ENCODE results near the gene PI4K2A.
"Not testable (repeated sequence)": the region's sequence is repeated elsewhere in the genome, so short reads cannot be mapped to it uniquely, and the experiment has no call there.

The PI4K2A gene

GRCh38 chr10:97676770-97677581, 36.5 kb downstream of the PI4K2A start:
- DNase-seq, result peak; percentile 48

DNA sequence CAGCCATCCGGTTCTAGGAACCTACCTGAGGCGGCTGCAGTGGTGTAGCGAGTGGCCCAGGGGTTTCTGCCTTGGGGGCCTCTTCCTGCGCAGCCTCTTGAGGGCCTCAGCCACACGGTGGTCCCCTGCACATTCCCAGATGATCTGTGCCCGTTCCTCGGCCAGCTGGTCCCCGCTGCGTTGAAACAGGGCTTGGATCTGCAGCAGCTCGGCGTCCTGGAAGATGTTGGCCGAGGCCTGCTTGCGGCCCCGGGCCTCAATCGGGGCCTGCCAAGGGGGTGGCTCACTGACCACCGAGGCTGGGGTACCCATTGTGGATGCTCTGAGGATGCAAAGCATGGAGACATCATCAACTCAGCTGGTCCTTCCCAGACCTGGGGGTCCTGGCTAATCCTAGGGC, 39.1 kb downstream of the PI4K2A start:
- DNase-seq, result no peak

GRCh38 chr10:97682042-97682441, 41.6 kb downstream of the PI4K2A start:
- no peak for DNase-seq

- DNase-seq, result no peak
Measured at GRCh38 chr10:97683556-97684367, 43.3 kb downstream of the PI4K2A start.

DNA sequence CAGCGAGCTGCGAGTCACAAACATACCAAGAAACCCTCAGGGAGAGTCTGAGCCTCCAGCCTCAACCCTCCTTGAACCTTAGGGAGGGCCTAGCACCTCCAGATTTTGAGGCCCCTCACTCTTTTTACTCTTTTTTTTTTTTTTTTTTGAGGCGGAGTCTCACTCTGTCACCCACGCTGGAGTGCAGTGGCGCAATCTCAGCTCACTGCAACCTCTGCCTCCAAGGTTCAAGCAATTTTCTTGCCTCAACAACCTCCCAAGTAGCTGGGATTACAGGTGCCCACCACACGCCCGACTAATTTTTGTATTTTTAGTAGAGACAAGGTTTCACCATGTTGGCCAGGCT, 43.9 kb downstream of the PI4K2A start:
- not testable (repeated sequence) for DNase-seq

DNA sequence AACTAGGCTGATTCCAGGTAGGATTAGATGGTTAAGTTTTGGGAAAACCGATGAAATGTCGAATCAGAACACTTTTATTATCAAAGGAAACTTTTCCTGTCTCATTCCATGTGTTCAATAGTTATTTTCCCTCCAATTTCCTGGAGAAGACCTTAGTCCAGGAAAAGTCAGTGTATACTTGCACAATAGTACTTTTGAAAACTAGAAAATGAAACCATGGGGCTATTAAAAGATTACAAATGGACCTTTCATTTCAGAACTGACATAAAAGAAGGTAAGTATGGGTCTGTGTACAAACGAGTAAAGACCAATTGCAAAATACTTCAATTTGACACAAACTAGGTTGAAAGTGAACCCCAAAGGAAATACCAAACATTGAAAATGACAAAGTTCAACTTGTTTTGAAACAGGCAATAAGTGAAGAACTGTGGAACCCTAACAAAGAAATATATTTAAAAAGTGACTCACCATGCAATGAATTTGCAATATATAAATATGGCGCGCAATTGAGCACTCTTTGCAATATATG, 44.5 kb downstream of the PI4K2A start:
- DNase-seq, result no peak

DNA sequence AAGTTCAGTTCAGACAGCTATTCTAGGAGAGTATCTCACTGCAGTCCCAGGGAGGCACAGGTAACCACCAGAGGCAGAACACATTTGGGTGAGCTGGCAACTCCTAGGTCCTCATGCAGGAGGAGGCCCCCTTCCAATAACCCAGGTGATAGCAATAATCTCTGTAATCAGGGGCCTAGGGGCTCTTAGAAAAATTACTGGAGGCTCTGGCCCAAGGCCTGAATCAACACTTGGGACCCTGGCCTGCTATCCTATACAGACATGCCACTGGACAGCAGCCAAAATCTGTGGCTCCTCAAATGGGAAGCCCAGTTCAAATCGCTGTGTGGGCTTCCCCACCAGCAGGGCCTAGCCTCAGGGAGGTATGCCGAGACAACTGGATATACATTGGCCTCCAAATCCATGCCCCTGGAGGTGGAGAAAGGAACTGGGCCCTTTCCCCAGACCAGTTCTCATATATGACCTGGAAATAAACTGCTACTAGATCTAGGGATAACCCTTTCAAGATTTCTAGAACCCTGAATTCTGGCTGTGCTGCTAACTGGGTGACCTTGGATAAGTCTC, 45.0 kb downstream of the PI4K2A start:
- DNase-seq, result no peak

DNA sequence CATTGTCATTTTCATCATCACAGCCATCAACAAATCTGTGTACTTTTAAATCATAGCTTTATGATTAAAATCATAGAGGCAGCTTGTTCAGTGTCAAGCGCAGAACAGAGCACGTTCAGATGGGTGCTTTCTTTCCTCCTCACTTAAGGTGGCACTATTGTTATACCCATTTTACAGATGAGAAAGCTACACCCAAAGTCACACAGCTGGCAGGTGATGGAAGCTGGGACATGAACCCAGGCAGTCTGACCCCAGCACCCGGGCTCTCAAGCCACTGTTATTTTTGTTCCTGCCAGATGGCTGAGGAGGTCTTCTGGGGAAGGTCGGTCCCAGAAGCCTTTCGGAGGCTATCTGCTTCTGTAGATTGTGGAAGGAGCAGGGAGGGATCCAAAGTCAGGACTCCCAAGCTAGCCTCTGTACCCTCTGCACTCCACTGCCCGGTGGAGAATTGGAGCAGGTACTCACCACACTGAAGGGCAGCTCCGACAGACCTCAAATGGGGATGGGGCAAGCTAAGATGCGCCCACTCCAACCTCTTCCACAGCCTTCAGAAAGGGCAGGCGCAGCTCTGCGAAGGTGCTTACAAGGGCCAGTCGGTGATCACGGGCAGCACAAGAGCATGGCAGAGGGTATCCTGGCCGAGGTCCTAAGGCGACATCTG, 46.0 kb downstream of the PI4K2A start:
- no peak for DNase-seq

DNA sequence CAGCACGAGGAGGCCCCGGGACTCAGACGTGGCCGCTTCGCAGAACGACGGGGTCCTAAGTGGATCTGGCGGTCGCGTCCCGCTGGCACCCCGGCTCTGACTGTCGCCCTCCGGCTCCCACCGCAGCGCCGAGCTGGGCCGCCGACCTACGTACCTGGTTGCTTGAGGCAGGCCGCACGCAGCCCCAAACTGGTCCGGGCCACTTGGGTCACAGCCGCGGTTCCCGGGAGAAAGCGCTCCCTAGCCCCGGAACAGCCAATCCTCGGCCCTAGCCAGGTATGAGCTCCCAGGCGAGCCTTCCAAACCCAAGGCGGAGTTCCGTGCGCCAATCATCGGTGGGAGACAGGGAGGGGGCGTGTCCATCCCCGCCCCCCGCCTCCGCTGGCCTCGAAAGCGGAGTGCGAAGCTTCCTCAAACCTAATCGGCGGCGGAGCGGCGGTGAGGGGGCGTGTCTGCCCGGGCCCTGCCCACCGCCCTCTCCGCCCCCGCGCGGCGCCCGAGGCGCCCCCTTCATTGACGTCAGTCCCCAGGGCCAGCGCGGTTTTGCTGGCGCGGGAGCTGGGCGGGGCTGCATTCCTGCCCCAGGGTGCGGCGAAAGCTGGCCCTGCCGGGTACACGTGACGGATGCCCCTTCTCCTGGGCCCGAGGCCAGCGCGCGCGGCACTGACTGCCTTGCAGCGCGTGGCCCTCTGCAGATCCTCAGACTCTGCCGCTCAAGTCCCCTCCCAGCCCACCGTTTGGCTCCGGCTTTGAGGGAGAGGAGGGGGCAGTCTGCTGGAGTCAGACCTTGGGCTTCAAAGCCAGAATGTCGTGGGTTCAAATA, 46.7 kb downstream of the PI4K2A start, which contains the start of gene AVPI1:
Gene AVPI1 (minus strand): TSS at position 280 of the 823 bp plus-strand sequence. CDS start 7,336 bp downstream, outside the sequence.
- peak; percentile 95 for DNase-seq

GRCh38 chr10:97687785-97688781, 47.6 kb downstream of the PI4K2A start:
- no peak for DNase-seq

DNA sequence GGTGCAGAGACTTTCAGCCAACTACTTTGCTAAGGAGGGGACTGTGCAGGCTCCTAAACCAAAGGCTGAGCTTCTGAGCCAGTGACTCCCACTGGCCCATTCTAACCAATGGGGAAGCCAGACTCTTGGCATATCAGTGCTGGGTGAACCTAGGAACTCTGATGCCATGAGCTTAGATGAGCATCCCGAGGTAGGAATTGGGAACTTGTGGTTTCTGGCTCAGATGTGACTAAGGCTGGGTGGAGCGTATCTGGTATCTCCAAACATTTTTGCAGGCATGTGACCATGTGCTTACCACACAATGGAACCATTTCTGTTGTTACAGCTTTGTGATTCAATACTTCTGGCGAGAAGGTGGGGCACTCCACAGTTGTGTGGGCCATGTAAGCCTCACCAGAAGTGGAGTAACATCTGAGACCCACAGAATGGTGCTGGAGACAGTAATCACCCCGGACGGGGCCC, 49.1 kb downstream of the PI4K2A start:
- no peak for DNase-seq

GRCh38 chr10:97690133-97690532, 49.7 kb downstream of the PI4K2A start:
- DNase-seq, result no peak

DNA sequence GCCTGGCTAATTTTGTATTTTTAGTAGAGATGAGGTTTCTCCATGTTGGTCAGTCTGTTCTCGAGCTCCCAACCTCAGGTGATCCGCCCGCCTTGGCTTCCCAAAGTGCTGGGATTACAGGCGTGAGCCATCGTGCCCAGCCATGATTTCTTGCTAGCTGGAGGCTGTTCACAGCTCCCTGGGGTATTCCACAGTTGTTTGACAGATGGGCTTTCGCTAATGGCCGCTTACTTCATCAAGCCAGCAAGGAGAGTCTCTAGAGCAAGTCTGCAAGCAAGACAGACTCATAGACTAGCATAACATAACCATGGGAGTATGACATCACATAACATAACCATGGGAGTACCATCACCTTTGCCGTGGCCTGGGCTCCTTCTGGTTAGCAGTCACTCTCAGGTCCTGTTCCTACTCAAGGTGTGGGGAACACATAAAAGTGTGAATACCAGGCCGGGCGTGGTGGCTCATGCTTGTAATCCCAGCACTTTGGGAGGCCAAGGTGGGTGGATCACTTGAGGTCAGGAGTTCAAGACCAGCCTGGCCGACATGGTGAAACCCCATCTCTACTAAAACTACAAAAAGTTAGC, 57.7 kb downstream of the PI4K2A start:
- DNase-seq, result not testable (repeated sequence)

GRCh38 chr10:97701438-97702069, 61.1 kb downstream of the PI4K2A start:
- peak; percentile 25 for DNase-seq

DNA sequence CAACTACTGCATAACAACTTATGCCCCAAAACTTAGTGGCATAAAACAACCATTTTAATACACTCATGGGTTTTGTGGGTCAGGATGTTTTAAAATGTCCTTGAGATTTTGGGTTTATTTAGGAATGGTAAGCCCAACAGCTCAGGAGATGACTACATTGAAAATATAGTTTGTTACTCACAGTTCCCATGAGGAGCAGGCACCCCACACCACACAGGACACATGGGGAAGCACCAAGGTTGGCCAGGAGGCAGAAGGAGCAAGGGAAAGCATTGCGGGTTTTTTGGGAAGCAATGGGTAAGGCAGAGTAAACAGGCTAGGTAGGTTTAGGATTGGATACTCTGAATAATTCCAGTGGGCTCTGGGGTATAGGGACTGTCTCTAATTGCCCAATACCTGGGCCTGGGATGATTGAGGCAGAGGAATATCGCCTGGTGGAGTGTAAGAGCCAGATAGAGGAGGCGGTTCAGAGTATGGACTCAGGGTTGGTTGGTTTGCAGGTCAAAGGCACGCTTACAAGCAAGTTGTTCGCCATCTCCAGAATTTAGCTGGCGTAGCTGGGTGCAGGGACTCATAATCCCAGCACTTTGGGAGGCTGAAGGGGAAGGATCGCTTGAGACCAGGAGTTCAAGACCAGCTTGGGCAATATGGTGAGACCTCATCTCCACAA, 63.1 kb downstream of the PI4K2A start:
- DNase-seq, result no peak

DNA sequence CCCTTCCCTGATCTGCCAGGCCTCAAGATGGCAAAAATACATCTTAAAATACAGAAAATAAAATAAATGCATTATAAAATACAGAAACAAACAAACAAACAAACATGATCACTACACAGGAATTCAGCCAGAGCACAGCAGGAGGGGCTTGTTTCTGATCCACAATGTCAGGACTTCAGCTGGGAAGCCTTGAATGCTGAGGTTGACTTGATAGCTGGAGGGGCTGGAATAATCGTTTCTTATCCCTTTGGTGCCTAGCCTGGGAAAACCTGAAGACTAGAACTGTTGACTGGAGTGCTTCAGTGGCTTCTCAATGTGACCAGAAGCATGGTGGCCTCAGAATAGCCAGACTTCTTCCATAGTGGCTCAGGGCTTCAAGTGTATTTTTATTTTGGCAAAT, 63.9 kb downstream of the PI4K2A start:
- DNase-seq, result no peak

DNA sequence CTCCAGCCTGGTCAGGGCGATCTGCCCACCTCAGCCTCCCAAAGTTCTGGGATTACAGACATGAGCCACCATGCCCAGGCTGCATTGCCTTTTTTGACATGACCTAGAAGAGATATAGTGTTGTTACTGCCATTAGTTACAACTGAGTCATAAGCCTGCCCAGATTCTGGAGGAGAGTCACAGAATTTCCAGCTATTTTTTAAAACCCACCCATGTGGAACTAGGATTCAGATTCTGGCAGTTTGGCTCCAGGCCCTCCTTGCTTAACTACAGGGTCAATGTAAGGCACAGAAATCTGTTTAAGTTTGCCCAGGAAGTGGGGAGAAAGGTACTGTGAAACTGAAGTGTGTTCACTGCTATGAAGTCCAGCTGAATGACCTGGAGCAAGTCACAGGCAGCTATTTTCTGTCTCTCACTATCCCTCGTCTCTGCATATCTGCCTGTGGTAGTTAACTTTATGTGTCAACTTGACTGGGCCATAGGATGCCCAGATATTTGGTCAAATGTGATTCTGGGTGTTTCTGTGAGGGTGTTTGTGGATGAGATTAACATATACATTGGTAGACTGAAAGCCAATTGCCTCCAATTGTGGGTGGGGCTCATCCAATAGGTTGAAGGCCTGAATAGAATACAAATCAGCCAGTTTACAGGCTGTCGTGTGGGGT, 64.7 kb downstream of the PI4K2A start:
- DNase-seq, result no peak

DNA sequence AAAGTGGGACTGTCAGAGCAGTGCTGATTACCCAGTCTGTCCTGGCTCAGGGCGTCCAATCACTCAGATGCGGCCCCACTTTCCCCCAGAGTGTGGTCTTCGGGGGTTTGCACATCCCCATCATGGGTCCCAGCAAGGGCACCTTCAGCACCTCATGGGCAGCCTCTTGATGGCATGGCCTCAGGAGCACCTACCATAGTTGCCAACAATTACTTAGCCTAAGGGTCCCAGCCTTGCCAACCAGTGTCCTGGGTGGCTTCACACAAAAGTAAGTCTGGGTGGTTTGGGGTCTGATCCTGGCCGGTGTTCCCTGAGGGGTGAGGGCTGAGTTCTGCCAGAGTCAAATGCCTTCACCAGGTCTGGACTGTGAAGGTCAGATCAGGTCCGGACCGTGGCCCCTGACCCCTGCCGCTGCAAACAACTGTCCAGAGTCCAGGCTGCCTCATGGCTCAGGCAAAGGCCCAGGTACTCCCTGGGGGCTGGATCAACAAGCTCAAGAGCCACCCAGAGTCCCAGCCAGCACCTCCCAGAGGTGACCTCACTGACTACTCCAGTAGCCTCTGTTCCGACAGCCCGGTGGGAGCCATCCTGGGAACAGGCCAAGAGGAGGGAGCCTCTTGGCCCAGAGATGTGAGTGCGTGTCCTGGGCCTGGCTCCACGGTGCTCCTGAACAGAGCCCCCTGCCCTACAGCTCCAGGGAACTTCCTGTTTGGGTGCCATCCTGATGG, 66.8 kb downstream of the PI4K2A start:
- no peak for DNase-seq
